Left renal pelvis (tissue), 4 donors: ENCODE data around the gene E2F4. TPM values are rescaled to one million over a fixed set of nuclear protein-coding genes. Genes with fewer than 3 reads are reported as not detected.

Experiments
- DNase-seq, 4 donors: peaks; one replicate each; pipeline ENCODE4 v3.0.0-alpha.2; 2013; ENCODE audit warnings: low read depth in 4 of 4, low spot score in 3 of 4
- polyA plus RNA-seq, 4 donors: library from polyadenylated mRNA; unstranded; fragments of 120-200 nt; gene quantifications; one replicate each; pipeline ENCODE4 v1.2.1, GENCODE V29; 2013; ENCODE audit not compliant: insufficient read length in 4 of 4

The E2F4 gene
- polyA plus RNA-seq, 4 donors, result 50.0 to 71.4 (median 50.9) TPM

GRCh38 chr16:67207249-67208091 is 15.5 kb downstream of the E2F4 start:
- no peak for DNase-seq

- DNase-seq, result no peak
Measured at GRCh38 chr16:67208154-67208896, 16.4 kb downstream of the E2F4 start.

GRCh38 chr16:67209565-67209964 is 17.6 kb downstream of the E2F4 start:
- no peak for DNase-seq

GRCh38 chr16:67210069-67210937 is 18.3 kb downstream of the E2F4 start:
- DNase-seq, result no peak

- no peak for DNase-seq
Measured at GRCh38 chr16:67211674-67212073, 19.7 kb downstream of the E2F4 start.

- no peak for DNase-seq
Measured at GRCh38 chr16:67212766-67213165, 20.8 kb downstream of the E2F4 start.

- no peak for DNase-seq
Measured at GRCh38 chr16:67213197-67214019, 21.5 kb downstream of the E2F4 start.

- DNase-seq, result no peak
Measured at GRCh38 chr16:67215706-67216105, 23.8 kb downstream of the E2F4 start.

GRCh38 chr16:67216612-67217490 is 24.9 kb downstream of the E2F4 start:
- DNase-seq, result no peak

GRCh38 chr16:67223992-67224391 is 32.0 kb downstream of the E2F4 start:
- no peak for DNase-seq

GRCh38 chr16:67226295-67226803 is 34.4 kb downstream of the E2F4 start:
- DNase-seq, result no peak

GRCh38 chr16:67226804-67227566 is 35.0 kb downstream of the E2F4 start, which contains the start of gene TMEM208:
Gene TMEM208, plus strand, starts transcription at chr16:67227130. Its CDS starts 89 bp downstream, at chr16:67227219.
- DNase-seq, result peak; percentile 93 to 98 (median 96)

- DNase-seq, result no peak
Measured at GRCh38 chr16:67227567-67227921, 35.6 kb downstream of the E2F4 start.

GRCh38 chr16:67228034-67228785 is 36.3 kb downstream of the E2F4 start:
- no peak for DNase-seq

GRCh38 chr16:67228905-67229304 is 37.0 kb downstream of the E2F4 start:
- DNase-seq, result no peak

- no peak for DNase-seq
Measured at GRCh38 chr16:67229906-67230808, 38.2 kb downstream of the E2F4 start.
